GM21576 (cell line): ENCODE results near the gene EFCC1.

Experiments used
- ATAC-seq: cut with Tn5 transposase; IDR thresholded peaks from one replicate; pipeline ENCODE4 v1.9.1; 2021; ENCODE audit warnings: mild to moderate bottlenecking, moderate library complexity; ENCODE audit not compliant: unreplicated experiment

The EFCC1 gene

GRCh38 chr3:129031476-129032215, 30.5 kb downstream of the EFCC1 start:
- no peak for ATAC-seq

GRCh38 chr3:129032716-129033115, 31.6 kb downstream of the EFCC1 start:
- no peak for ATAC-seq

GRCh38 chr3:129033151-129033550, 32.0 kb downstream of the EFCC1 start:
- ATAC-seq, result no peak

- ATAC-seq, result no peak
Measured at GRCh38 chr3:129033633-129034321, 32.7 kb downstream of the EFCC1 start.

- no peak for ATAC-seq
Measured at GRCh38 chr3:129034642-129035041, 33.5 kb downstream of the EFCC1 start.

DNA sequence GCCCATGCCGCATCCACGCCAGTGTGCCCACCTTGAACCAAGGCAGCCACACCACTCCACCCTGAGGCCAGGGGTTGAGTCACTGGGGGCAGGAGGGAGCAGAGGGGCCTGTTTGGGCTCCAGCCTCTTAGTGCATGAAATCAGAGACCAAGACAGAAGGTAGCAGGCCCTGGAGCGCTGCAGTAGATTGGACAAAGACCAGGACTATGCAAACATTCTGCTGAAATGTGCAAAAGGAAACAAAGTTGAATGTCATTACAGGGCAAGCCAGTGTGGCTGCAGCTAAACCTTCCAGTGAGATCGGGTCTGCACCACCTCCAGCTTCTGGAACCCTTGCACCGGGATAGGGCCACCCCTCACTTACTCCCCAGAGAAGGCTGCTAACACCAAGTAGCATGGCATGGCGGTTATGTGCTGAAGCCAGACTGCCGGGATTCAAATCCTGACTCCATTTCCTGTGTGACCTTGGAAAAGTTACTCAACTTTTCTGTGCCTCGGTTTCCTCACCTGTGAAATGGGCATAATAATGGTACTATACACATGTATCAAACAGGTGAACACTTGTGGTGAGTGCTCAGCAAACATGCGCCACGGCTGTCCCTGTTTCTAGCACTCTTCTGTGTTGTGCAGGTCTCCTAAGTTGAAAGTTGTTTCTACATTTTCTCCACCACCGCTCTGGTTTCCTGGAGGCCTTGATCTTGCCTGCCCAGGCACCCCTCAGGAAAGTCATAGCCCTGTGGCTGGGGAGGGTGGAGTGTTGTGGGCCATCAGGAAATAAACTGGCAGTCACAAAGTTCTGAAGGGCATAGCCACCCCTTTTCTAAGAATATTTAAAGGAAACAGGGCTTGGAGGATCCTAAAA, 34.5 kb downstream of the EFCC1 start:
- ATAC-seq, result no peak

DNA sequence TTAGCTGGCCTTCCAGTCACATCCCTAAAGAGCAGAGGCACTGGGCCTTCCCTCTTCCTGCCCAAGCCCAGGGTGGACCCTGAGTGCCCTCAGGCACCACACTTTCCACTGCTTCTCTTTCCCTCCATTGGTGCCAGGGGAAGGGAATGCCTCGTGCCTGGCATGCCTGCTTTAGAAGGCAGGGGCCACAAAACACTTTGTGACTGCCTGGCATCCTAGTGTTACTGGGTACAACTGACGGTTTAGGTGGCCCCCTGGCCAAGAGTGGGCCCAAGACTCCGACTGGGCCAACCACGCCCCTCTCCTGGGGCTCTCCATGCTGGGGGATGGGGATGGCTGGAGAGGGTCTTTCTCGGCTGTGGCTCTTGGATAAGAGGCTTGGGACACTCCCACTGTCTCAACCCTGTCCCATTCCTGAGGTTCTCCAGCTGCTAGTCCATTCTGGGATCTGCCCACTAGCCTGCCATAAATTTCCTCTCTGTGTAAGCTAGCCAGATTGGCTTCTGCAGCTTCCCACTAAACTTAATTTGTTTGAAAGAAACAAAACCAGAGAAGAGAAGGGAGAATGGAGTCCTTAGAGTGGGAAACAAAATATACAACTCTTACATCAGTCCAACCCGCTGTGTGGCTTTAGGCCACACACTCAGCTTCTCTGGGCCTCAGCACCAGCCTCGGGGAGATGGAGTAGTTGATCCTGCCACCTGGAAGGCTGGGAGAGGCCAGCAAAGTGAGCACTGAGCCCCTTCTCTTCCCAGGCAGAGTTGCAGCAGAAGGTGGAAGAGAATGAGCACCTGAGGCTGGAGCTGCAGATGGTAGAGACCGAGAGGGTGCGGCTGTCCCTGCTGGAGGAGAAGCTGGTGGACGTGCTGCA, 35.4 kb downstream of the EFCC1 start:
- no peak for ATAC-seq

GRCh38 chr3:129037093-129037419, 36.0 kb downstream of the EFCC1 start:
- no peak for ATAC-seq

DNA sequence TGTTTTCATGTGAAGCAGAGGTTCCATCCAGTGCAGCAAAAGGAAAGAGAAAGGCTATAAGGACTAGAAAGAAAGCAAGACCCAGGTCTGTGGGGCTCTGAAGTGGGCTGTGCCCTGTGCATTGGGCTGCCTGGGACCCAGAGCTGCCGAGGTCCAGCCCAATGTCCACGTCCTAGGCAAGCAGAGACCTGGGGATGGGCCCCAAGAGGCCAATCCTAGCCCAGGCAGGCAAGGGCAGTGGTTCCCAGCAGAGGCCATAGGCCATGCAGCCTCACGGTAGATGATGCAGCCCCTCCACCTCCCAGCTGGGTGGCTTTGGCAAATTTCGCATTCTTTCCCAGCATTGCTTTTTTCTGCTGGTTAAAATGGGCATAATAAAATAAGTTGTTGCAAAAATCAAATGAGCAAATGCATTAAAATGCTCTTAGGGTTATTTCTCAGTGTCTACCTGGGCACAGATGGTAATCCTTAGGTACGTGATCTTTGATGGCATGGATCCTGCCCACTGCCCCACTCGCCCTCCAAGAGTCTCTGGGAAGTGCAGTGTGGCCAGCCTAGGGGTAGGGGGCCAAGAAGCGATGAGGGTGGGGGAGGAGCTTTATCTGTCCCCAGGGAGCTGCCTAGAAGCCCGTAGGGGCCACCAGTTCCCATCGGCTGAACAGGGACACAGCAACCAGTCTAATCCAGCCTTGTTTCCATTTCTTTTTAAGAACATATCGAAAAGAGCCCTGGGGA, 37.2 kb downstream of the EFCC1 start:
- no peak for ATAC-seq

GRCh38 chr3:129039271-129040038, 38.4 kb downstream of the EFCC1 start:
- ATAC-seq, result no peak

- ATAC-seq, result no peak
Measured at GRCh38 chr3:129040039-129040336, 38.9 kb downstream of the EFCC1 start.

DNA sequence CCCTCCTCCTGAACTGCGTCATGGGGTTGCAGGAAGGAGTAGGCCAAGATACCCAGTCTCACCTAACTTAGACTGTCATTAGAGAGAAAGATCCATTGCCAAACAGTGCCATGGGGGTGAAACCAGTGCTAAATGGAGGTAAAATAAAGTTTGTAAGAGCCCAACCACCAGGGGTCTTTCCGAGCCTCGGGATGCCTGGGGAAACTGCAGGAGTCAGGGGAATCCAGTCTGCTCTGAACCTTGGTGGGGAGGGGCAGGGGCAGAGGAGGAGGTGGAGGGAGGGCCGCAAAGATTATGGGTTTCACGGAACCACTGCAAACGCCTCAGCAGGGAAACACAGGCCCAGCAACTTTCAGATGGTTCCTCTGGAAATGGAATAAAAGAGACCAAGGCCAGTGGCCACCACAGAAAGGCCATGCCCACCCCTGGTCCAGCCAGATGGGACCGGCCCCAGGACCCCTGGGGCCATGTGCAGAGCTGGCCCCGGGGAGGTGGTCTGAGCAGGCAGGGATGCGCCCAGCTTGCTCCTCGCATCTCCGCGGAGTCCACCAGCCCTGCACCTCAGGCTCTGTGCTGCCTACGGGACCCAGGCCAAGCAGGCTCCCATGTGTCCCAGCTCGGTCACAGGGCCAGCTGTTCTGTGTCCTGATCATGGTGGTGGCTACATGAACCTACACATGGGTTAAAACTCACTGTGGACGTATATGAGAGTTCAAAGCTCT, 39.6 kb downstream of the EFCC1 start:
- no peak for ATAC-seq

DNA sequence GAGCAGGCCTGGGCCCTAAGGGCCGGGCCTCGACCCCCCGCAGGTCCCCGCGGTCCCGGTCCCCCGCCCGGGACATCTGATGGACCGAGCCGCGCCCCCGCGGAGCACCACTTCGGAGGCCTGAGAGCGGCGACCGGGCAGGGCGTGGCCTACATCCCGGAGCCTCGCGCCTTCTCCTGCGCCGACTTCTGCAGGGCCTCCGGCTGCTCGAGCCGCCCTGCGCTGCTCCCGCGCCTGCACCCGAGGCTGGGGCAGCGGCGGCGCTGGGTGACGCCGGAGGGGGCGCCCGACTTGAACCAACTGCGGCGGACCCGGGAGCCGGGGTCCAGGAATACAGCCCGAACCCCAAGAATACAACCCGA, 44.6 kb downstream of the EFCC1 start:
- no peak for ATAC-seq

DNA sequence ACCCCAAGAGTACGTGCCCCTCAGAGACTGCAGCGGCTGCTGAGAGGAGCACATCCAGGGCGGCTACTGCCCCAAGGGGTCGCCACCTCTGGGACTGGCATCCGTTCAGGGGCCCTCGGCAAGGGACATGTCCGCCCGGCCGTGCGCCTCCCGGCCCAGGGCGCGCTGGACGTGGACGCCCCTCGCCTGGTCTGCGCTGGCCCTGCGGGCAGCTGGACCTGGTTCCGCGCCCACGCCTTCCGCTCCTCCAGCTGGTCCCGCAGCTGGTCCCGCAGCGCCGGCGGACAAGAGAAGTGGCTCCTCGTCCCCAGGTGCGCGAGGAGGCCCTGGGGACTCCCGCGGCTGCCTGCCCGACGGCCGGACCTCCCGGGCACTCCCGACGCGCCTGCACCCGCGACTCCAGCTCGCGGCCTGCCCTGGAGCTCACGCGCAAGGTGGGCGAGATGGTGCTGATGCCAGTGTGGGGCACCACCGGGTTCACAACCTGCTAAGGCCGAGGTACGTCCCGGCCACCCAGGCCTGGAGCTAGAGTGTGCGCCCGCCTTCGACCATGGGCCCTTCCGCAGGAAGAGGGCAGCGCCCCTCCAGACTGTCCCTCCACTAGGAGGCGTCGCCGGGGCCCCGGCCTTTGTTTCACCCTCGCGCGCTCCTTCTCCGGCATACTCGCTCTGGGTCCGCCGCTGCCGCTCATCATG, 45.1 kb downstream of the EFCC1 start:
- ATAC-seq, result no peak

DNA sequence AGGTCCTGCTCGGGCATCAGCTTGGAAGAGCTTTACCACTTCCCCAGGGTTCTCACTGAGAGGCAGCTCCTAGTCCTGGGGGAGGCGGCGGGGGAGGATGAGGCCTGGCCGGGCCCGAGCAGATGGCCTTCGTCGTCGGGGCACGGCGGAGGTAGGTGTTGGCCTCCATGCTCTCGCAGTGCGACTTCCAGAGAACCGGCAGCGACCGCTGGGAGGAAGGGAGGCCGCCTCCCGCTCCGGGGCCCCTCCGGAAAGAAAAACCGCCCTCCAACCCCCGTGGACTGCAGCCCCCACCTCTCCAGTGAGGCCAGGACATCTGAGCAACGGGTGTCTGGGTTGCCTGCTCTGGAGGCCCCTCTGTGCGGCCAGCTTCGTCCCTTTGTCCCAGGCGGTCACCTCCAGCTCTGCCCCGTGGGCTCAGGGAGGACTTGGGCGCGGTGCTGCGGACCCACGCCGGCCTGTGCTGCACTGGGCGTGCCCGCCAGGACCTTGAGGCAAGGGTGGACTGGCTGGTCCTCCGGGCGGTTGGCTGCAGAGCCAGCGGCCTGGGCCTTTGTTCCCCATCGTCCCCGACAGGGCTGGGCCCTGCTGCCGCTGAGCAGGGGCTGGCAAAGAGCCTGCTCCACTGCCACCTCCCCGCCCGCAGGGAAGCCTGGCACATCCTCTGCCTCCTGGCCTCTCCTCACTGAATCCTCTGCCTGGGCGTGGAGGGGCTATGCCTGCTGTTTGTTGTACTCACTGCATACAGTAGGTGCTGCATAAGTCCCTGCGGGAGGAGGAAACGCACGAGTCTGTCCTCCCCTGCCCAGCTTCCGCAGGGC, 45.8 kb downstream of the EFCC1 start:
- no peak for ATAC-seq

DNA sequence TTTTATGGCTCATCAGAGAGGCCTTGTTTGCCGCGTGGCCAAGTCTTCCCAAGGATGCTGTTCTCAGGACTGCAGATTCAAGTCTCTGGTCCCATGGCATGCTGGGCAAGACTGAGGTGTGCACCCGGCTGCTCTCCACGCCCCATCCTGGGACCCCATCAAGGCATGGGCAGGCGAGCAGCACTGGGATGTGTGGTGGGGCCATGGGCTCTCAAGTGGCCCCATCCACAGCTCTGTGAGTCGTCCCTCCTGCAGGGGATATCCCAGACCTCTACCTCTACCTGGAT, 46.4 kb downstream of the EFCC1 start:
- no peak for ATAC-seq

GRCh38 chr3:129050556-129051295, 49.6 kb downstream of the EFCC1 start:
- no peak for ATAC-seq
